Astrocyte of the cerebellum (primary cell): ENCODE results near the gene BIN1.

Experiments used
- DNase-seq: peaks from one replicate; pipeline ENCODE4 v3.0.0-alpha.2; 2011; ENCODE audit warnings: low read depth
- H3K4me3 ChIP-seq: 2 replicates; pipeline ENCODE4 v1.5.1; 2011; ENCODE audit warnings: mild to moderate bottlenecking, low read depth, low read length, moderate library complexity
- in situ Hi-C: cut with HindIII; loops from 2 replicates; pipeline ENCODE4 v1.10.0; 2017; ENCODE audit warnings: low sequenced_read_pairs
- TF ChIP-seq, protein P1 (sequence below): IDR thresholded peaks from 2 replicates; pipeline ENCODE4 v1.5.1; 2012; ENCODE audit warnings: low read length, low read depth, moderate library complexity, mild to moderate bottlenecking; ENCODE audit errors: missing control alignments

Gene BIN1

DNA sequence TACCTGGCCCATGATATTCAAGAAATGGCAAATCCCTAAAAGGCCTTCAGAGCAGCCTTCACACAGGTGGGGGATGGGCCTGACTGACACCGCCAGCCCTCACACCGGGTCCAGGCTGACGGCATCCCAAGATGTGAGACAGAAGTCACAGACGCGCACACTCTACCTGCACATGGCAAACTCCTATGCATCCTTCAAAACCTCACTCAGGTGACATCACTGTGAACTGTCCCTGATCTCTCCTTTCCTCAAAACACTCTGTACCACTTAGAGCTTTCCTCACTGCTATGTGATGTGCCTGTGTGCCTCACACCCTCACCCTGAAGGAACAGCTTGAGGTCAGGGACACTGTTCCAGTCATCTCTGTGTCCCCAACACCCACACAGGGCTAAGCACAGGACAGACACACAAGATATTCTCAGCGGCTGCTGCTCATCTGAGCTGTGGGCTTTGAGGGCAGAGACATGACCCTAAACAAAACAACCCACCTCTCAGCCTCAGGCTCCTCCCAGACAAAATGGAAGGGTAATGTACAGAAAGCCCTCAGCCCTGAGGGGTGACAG, 27.5 kb downstream of the BIN1 start:
- TF ChIP-seq, protein P1, sequence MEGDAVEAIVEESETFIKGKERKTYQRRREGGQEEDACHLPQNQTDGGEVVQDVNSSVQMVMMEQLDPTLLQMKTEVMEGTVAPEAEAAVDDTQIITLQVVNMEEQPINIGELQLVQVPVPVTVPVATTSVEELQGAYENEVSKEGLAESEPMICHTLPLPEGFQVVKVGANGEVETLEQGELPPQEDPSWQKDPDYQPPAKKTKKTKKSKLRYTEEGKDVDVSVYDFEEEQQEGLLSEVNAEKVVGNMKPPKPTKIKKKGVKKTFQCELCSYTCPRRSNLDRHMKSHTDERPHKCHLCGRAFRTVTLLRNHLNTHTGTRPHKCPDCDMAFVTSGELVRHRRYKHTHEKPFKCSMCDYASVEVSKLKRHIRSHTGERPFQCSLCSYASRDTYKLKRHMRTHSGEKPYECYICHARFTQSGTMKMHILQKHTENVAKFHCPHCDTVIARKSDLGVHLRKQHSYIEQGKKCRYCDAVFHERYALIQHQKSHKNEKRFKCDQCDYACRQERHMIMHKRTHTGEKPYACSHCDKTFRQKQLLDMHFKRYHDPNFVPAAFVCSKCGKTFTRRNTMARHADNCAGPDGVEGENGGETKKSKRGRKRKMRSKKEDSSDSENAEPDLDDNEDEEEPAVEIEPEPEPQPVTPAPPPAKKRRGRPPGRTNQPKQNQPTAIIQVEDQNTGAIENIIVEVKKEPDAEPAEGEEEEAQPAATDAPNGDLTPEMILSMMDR, result no peak
- no peak for DNase-seq
- H3K4me3 ChIP-seq, result no peak overlapping the region

DNA sequence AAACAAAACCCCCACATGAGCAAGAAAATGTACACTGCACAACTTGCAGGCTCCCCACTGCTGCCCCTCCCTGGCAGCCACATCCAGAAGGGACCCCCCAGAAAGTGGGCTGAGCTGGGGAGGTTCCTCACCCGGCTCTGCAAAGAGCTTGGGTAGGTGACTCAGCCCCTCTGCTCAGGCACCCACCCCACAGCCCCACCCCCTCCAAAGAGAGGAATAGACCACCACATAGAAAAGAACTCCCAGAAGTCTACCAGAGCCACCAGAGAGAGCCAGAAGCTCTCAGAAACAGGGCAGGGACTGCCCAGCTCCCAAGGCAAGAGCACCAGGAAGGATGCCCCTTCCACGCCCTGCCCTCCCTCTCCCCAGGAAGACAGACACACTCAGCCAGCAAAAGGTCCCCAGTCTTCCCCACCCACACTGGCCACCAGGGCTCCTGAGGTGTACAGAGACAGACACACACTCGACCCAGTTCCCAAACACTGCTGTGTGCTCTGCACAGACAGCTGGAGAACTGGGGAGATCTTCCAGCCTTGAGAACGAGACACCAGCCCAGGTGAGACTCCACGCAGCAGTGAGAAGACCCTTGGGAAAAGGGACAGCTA, 28.2 kb downstream of the BIN1 start:
- H3K4me3 ChIP-seq, result no peak overlapping the region
- no peak for DNase-seq
- TF ChIP-seq, protein P1, result no peak
- in situ Hi-C loops, result no loop called here

More for the DNA sequence above, 27.5 kb downstream of the BIN1 start:
- in situ Hi-C loops, result no loop called here

DNA sequence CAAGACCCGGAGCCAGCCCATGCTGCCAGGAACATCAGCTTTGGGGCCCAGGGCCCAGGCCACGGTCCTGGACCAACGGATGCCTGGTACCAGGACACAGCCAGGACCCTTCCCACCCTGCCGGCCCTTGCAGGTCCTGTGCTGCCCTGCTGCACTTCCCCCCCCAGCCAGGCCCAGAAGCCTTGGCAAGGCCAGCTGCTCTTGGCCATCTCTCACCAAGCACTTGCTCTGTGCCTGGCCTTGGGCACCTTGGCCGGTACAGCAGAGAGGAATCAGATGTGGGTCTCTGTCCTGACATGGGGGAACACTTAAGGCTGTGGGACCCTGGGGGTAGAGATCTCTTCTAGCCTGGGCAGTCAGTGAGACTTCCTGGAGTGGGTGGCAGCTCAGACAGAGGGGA, 28.9 kb downstream of the BIN1 start:
- no peak for DNase-seq
- in situ Hi-C loops, result no loop called here
- no peak overlapping the region for H3K4me3 ChIP-seq
- TF ChIP-seq, protein P1, result no peak

DNA sequence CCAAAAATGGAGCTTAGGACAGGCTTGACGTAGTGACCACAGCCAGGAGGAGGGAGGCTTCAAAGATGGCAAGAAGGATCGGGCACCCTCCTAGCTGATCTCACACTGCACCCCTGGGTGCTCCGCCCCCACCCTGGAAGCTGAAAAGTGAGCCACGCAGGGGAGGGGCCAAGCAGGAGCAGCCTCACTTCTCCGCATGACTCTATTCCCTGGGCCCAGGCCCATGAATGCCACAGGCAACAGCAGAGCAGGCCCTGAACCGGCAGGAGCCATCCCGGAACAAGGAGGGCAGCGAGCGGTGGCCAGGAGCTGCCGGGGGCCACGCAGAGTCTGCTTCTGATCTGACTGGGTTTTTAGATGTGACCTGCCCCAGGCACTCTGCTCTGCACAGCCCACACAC, 30.0 kb downstream of the BIN1 start:
- no peak overlapping the region for H3K4me3 ChIP-seq
- TF ChIP-seq, protein P1, result no peak
- no peak for DNase-seq
- in situ Hi-C loops, result no loop called here

DNA sequence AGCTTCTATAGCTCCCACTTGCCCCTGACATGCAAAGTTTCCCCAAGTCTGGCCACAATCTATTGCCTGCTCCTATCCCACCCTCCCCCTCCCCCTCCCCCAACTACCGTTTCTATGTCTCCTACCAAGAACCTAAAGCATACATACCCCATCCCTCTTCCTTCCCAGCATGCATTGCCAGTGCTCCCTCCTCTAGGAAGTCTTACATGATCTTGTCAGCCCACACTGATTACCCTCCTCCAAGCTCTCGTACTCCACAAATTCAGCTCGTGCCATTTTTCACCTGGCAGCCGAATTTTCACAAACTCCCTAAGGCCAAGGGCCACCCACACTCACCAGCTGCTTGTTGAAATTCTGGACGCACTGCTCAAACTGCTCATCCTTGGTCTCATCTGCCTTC, 30.7 kb downstream of the BIN1 start:
- H3K4me3 ChIP-seq, result no peak overlapping the region
- in situ Hi-C loops, result no loop called here
- TF ChIP-seq, protein P1, result no peak
- DNase-seq, result no peak

DNA sequence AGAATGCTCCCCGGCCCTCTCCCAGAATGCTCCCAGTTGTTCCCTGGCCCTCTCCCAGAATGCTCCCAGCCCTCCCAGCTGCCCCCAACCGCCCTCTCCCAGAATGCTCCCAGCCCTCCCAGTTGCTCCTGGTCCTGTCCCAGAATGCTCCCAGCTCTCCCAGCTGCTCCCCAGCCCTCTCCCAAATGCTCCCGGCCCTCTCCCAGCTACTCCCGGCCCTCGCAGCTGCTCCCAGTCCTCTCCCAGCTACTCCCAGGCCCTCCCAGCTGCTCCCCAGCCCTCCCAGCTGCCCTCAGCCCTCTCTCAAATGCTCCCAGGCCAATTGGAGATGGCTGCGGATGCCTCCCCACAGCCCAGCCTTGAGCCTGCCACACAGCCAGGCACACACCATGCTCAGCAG, 31.1 kb downstream of the BIN1 start:
- H3K4me3 ChIP-seq, result no peak overlapping the region
- no peak for DNase-seq
- in situ Hi-C loops, result no loop called here
- TF ChIP-seq, protein P1, result no peak

DNA sequence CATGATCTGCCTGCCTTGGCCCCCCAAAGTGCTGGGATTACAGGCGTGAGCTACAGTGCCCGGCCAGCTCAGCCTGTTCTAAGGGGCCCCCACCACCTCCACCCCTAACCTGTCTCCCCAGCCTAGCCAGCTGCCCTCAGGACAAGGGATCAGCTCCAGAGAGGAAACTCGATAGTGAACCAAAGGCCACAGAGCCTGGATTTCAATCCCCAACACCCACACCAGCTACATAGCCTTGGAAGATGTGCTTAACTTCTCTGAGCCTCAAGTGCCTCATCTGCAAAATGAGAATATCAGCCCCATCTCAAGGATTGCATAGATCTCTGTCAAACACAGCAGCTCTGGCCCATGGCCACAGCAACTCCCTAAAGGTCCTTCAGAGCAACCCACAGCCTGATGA, 32.0 kb downstream of the BIN1 start:
- in situ Hi-C loops, result no loop called here
- DNase-seq, result no peak
- TF ChIP-seq, protein P1, result no peak

More for the DNA sequence above, 32.0 kb downstream of the BIN1 start:
- H3K4me3 ChIP-seq, result no peak overlapping the region
